ENCODE data around the gene CXCL17. TPM values are rescaled to one million over a fixed set of nuclear protein-coding genes. Genes with fewer than 3 reads are reported as not detected.

Gene CXCL17
- total RNA-seq, 1 experiment from 2014 or later: not detected

DNA sequence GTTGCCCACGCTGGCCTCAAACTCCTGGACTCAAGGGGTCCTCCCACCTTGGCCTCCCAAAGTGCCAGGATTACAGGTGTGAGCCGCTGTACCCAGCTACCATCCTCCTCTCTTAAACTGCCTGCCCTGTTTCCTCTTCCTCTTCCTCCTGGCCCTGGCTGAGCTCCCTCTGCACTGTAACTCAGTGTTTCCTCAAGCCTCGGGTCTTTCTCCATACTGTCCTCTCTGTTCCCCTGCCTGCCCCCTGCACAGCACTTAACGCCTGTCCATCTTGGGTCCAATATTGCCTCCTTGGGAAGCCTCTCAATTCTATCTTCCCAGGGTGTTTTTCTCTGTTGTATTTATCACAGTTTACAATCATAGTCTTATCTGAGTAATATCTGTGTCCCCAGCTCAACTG lies 21.6 kb downstream of the CXCL17 start:
- no peak overlapping the region for H3K4me3 Mint-ChIP-seq
- H4K91ac ChIP-seq (ENCODE audit: insufficient read length, low read depth, low read length): no peak overlapping the region
- H3K27ac Mint-ChIP-seq: no peak overlapping the region
- H2BK15ac ChIP-seq (ENCODE audit: low read depth, low read length): no peak overlapping the region
- H2BK5ac ChIP-seq (ENCODE audit: insufficient read length, low read length): no peak overlapping the region
- H4K5ac ChIP-seq (ENCODE audit: insufficient read length, low read depth, low read length): no peak overlapping the region
- H4K20me1 ChIP-seq (ENCODE audit: control insufficient read depth, insufficient read depth, insufficient read length): no peaks in the 10 kb centered on the region
- H3K4me1 Mint-ChIP-seq: peaks cover 15 to 30% of the 10 kb centered on the region in 2 experiments
- no peaks in the 10 kb centered on the region for H3K79me1 ChIP-seq (ENCODE audit: insufficient read depth, low read depth, low read length, poor library complexity, severe bottlenecking)
- H3K23ac ChIP-seq (ENCODE audit: insufficient read length, low read depth, low read length): no peak overlapping the region
- no peaks in the 10 kb centered on the region for H3K4me1 ChIP-seq (ENCODE audit: insufficient read depth, low read length)
- H2AFZ ChIP-seq (ENCODE audit: low read length): no peak overlapping the region
- TF ChIP-seq, protein P1, sequence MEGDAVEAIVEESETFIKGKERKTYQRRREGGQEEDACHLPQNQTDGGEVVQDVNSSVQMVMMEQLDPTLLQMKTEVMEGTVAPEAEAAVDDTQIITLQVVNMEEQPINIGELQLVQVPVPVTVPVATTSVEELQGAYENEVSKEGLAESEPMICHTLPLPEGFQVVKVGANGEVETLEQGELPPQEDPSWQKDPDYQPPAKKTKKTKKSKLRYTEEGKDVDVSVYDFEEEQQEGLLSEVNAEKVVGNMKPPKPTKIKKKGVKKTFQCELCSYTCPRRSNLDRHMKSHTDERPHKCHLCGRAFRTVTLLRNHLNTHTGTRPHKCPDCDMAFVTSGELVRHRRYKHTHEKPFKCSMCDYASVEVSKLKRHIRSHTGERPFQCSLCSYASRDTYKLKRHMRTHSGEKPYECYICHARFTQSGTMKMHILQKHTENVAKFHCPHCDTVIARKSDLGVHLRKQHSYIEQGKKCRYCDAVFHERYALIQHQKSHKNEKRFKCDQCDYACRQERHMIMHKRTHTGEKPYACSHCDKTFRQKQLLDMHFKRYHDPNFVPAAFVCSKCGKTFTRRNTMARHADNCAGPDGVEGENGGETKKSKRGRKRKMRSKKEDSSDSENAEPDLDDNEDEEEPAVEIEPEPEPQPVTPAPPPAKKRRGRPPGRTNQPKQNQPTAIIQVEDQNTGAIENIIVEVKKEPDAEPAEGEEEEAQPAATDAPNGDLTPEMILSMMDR (conservative IDR thresholded peaks at IDR 0.05): no peak
- H3K9ac ChIP-seq (ENCODE audit: extremely low read depth, insufficient read length, low read length): no peak overlapping the region
- H3K36me3 Mint-ChIP-seq (ENCODE audit: insufficient read depth in 1 of 3, low read depth in 3 of 3): peaks cover 0 to 13% (median 3%) of the 10 kb centered on the region in 3 experiments; a peak in 5 of 7 replicates
- H2AK5ac ChIP-seq (ENCODE audit: insufficient read length, low read length): no peak overlapping the region
- H2BK120ac ChIP-seq (ENCODE audit: low read depth, low read length, poor library complexity, severe bottlenecking): no peak overlapping the region
- H3K23me2 ChIP-seq (ENCODE audit: insufficient read length, low read depth, low read length, poor library complexity, severe bottlenecking): peaks cover 7% of the 10 kb centered on the region
- H3K18ac ChIP-seq (ENCODE audit: insufficient read length, low read depth, low read length): no peak overlapping the region
- H3K4me2 ChIP-seq (ENCODE audit: insufficient read depth, insufficient read length, low read length): no peak overlapping the region
- no peak for DNase-seq
- no peak overlapping the region for H3K4ac ChIP-seq (ENCODE audit: low read depth, low read length)
- H3K27me3 ChIP-seq (ENCODE audit: insufficient read depth, low read length): peaks cover 17% of the 10 kb centered on the region; the same call in 1 of the 2 replicates
- H3K27me3 Mint-ChIP-seq (ENCODE audit: low read depth): peaks cover 93% of the 10 kb centered on the region
- no peak overlapping the region for H4K8ac ChIP-seq (replicated peaks; ENCODE audit: insufficient read length, low read depth, low read length)
- no peak overlapping the region for H3T11ph ChIP-seq (ENCODE audit: low read length)
- no peaks in the 10 kb centered on the region for H3K9me3 ChIP-seq (ENCODE audit: control insufficient read depth, low read depth, low read length)
- H3K56ac ChIP-seq (ENCODE audit: insufficient read length, low read depth, low read length): no peak overlapping the region
- no peak overlapping the region for H3K27ac ChIP-seq (ENCODE audit: insufficient read length, low read depth, low read length)
- H2BK12ac ChIP-seq (ENCODE audit: insufficient read length, low read depth, low read length): no peak overlapping the region
- no CpG with 5 or more reads among the region's 4 CpGs for WGBS (ENCODE audit: extremely low coverage, insufficient read length, low lambda C conversion rate)
- no peaks in the 10 kb centered on the region for H3K79me2 ChIP-seq (ENCODE audit: insufficient read depth, low read length)
- no peak overlapping the region for H2BK20ac ChIP-seq (ENCODE audit: low read depth, low read length, poor library complexity, severe bottlenecking)
- peaks cover 0 to 3% of the 10 kb centered on the region in 2 experiments; a peak in 3 of 5 replicates for H3K9me3 Mint-ChIP-seq
- H3K14ac ChIP-seq (ENCODE audit: insufficient read depth, low read length): no peak overlapping the region

Data from H9 (cell line).